Fibroblast of pulmonary artery (primary cell): ENCODE results near the gene KRTAP10-10.
"Not testable (repeated sequence)": the region's sequence is repeated elsewhere in the genome, so short reads cannot be mapped to it uniquely, and the experiment has no call there.

Source experiments
- DNase-seq: peaks from one replicate; pipeline ENCODE4 v3.0.0-alpha.2; 2010; ENCODE audit warnings: low read depth
- H3K4me3 ChIP-seq: replicated peaks from 2 replicates; pipeline ENCODE4 v1.5.1; 2011; ENCODE audit warnings: low read depth, mild to moderate bottlenecking, control low read depth, low read length, moderate library complexity
- CTCF ChIP-seq: IDR thresholded peaks from 2 replicates; pipeline ENCODE4 v1.5.1; 2011; ENCODE audit warnings: mild to moderate bottlenecking, control low read depth, low read length, inconsistent platforms; ENCODE audit errors: missing control alignments

The KRTAP10-10 gene

GRCh38 chr21:44601596-44602462, 35.3 kb upstream of the KRTAP10-10 start:
- H3K4me3 ChIP-seq: no peak overlapping the region
- DNase-seq: no peak
- TF ChIP-seq CTCF: no peak

- no peak for DNase-seq
- TF ChIP-seq CTCF: no peak
- H3K4me3 ChIP-seq: no peak overlapping the region
These were observed 34.7 kb upstream of the KRTAP10-10 start for GRCh38 chr21:44602463-44602850.

- no peak for TF ChIP-seq CTCF
- H3K4me3 ChIP-seq: no peak overlapping the region
- DNase-seq: no peak
These were observed 33.9 kb upstream of the KRTAP10-10 start for GRCh38 chr21:44603109-44603875.

- no peak overlapping the region for H3K4me3 ChIP-seq
- no peak for DNase-seq
- TF ChIP-seq CTCF: no peak
These were observed 33.2 kb upstream of the KRTAP10-10 start for GRCh38 chr21:44603911-44604310.

DNA sequence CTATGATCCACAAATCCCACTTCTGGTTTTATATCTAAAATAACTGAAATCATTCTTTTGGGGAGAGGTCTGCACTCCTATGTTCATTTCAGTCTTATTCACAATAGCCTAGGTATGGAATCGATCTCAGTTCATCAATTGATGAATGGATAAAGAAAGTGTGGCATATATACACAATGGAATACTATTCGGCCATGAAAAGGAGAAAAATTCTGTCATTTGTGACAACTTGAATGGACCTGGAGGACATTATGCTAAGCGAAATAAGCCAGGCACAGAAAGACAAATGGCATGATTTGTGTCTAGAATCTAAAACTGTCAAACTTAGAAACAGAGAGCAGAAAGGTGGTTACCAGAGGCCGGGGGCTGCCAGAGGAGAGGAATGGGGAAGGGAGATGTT, 30.7 kb upstream of the KRTAP10-10 start:
- H3K4me3 ChIP-seq: no peak overlapping the region
- DNase-seq: no peak
- TF ChIP-seq CTCF: no peak

GRCh38 chr21:44609193-44609592, 28.0 kb upstream of the KRTAP10-10 start:
- H3K4me3 ChIP-seq: no peak overlapping the region
- no peak for TF ChIP-seq CTCF
- no peak for DNase-seq

- H3K4me3 ChIP-seq, DNase-seq: not testable (repeated sequence)
These were observed 26.9 kb upstream of the KRTAP10-10 start for GRCh38 chr21:44610157-44610843.
